H1 (cell line): ENCODE results near the gene MAST1. TPM values are rescaled to one million over a fixed set of nuclear protein-coding genes. Genes with fewer than 3 reads are reported as not detected.

Experiments used
- CTCF ChIA-PET: fragments of 300-600 bp; sonication (Branson Sonifier 250); formaldehyde crosslinking; loops from one replicate; lab custom pipeline; 2021; ENCODE audit not compliant: partially characterized antibody; lab: Charles Lee
- POLR2A ChIA-PET: fragments of 300-600 bp; sonication (Branson Sonifier 250); formaldehyde crosslinking; loops from one replicate; lab custom pipeline; 2021; ENCODE audit warnings: inconsistent platforms; ENCODE audit not compliant: partially characterized antibody; lab: Charles Lee
- DNase-seq, 2 experiments: peaks; one replicate each; pipeline versions ENCODE4 v3.0.0 to v3.0.0-alpha.2; 2010 to 2022; ENCODE audit warnings: low spot score in 2 of 2, low read depth in 1 of 2, mixed read lengths in 1 of 2
- FAIRE-seq: peaks from 2 replicates; lab custom pipeline; 2011; peaks lifted over from hg19 to GRCh38; lab: Jason Lieb, UNC
- H2AFZ ChIP-seq: 2 replicates; pipeline ENCODE4 v1.8.1; 2012; ENCODE audit warnings: low read length, inconsistent platforms
- H2AK5ac ChIP-seq: 2 replicates; pipeline ENCODE4 v1.6.1; 2013; ENCODE audit warnings: low read depth, low read length
- H2BK120ac ChIP-seq: replicated peaks from 2 replicates; pipeline ENCODE3; 2013; ENCODE audit warnings: low read depth, low read length, inconsistent platforms
- H2BK12ac ChIP-seq: 2 replicates; pipeline ENCODE4 v1.6.1; 2013; ENCODE audit warnings: low read depth, low read length
- H2BK15ac ChIP-seq: 2 replicates; pipeline ENCODE4 v1.6.1; 2013; ENCODE audit warnings: low read length
- H2BK20ac ChIP-seq: 2 replicates; pipeline ENCODE4 v1.6.1; 2013; ENCODE audit warnings: low read length
- H2BK5ac ChIP-seq: 2 replicates; pipeline ENCODE4 v1.6.1; 2013; ENCODE audit warnings: low read depth, low read length
- H3K14ac ChIP-seq: 2 replicates; pipeline ENCODE4 v1.6.1; 2013; ENCODE audit warnings: inconsistent platforms; ENCODE audit not compliant: insufficient read length
- H3K18ac ChIP-seq: 2 replicates; pipeline ENCODE4 v1.6.1; 2013; ENCODE audit warnings: low read length; ENCODE audit errors: extremely low read depth
- H3K23ac ChIP-seq: 2 replicates; pipeline ENCODE4 v1.6.1; 2013; ENCODE audit warnings: inconsistent platforms; ENCODE audit not compliant: insufficient read length
- H3K23me2 ChIP-seq: 2 replicates; pipeline ENCODE4 v1.6.1; 2013; ENCODE audit warnings: low read depth, low read length
- H3K27ac ChIP-seq: 2 replicates; pipeline ENCODE4 v1.6.1; 2011; ENCODE audit warnings: low read depth, low read length, inconsistent platforms
- H3K27me3 ChIP-seq, 4 experiments: replicated peaks in 1 of 4; 1 replicate in 1 of 4; 2 replicates in 3 of 4; pipeline versions ENCODE4 v1.6.1 to v1.8.1; 2011 to 2013; ENCODE audit warnings: low read length in 3 of 4, mild to moderate bottlenecking in 3 of 4, inconsistent platforms in 2 of 4, mixed read lengths in 2 of 4, moderate library complexity in 1 of 4; ENCODE audit not compliant: control insufficient read depth in 3 of 4, insufficient read depth in 3 of 4; ENCODE audit errors: extremely low read depth in 1 of 4
- H3K36me3 ChIP-seq, 4 experiments: 2 replicates each; pipeline versions ENCODE4 v1.6.1 to v1.8.1; 2011 to 2013; ENCODE audit warnings: mild to moderate bottlenecking in 4 of 4, low read length in 3 of 4, moderate library complexity in 2 of 4, control low read depth in 1 of 4, inconsistent platforms in 1 of 4; ENCODE audit not compliant: insufficient read depth in 4 of 4, control insufficient read depth in 2 of 4
- H3K4ac ChIP-seq: replicated peaks from 2 replicates; pipeline ENCODE3; 2013; ENCODE audit warnings: low read length, low read depth, mixed read lengths, inconsistent platforms; ENCODE audit not compliant: insufficient read length
- H3K4me1 ChIP-seq, 4 experiments: replicated peaks in 1 of 4; 1 replicate in 1 of 4; 2 replicates in 3 of 4; pipeline versions ENCODE4 v1.6.1 to v1.8.1; 2011 to 2013; ENCODE audit warnings: low read length in 3 of 4, inconsistent platforms in 2 of 4, mixed read lengths in 1 of 4; ENCODE audit not compliant: insufficient read depth in 4 of 4, control insufficient read depth in 3 of 4
- H3K4me2 ChIP-seq, 2 experiments: 2 replicates each; pipeline versions ENCODE4 v1.6.1 to v1.8.1; 2011 to 2013; ENCODE audit warnings: low read depth in 2 of 2, low read length in 2 of 2, control low read depth in 1 of 2, inconsistent platforms in 1 of 2, mild to moderate bottlenecking in 1 of 2; ENCODE audit not compliant: insufficient read depth in 1 of 2
- H3K4me3 ChIP-seq, 4 experiments: fragments of 200-600, 300-600 bp in 1 of 4; sonication (generic), shearing (Covaris generic), sonication (Bioruptor Twin) in 1 of 4; 2 replicates each; pipeline versions ENCODE4 v1.5.1 to v1.8.1; 2011 to 2016; ENCODE audit warnings: low read length in 4 of 4, low read depth in 3 of 4, control low read depth in 2 of 4, inconsistent platforms in 2 of 4, mild to moderate bottlenecking in 2 of 4, mixed read lengths in 1 of 4, moderate library complexity in 1 of 4; ENCODE audit not compliant: insufficient read depth in 2 of 4; ENCODE audit errors: extremely low read depth in 1 of 4
- H3K56ac ChIP-seq: replicated peaks from 2 replicates; pipeline ENCODE3; 2013; ENCODE audit warnings: low read depth, mild to moderate bottlenecking, mixed read lengths, low read length, inconsistent platforms; ENCODE audit not compliant: insufficient read length
- H3K79me1 ChIP-seq: 2 replicates; pipeline ENCODE4 v1.6.1; 2013; ENCODE audit warnings: low read depth, low read length, control low read depth
- H3K79me2 ChIP-seq, 2 experiments: 2 replicates each; pipeline versions ENCODE4 v1.6.1 to v1.8.1; 2012 to 2013; ENCODE audit warnings: low read length in 2 of 2, mild to moderate bottlenecking in 2 of 2, inconsistent platforms in 1 of 2; ENCODE audit not compliant: insufficient read depth in 2 of 2, control insufficient read depth in 1 of 2
- H3K9ac ChIP-seq, 4 experiments: replicated peaks in 1 of 4; 1 replicate in 1 of 4; 2 replicates in 3 of 4; pipeline versions ENCODE4 v1.6.1 to v1.8.1; 2011 to 2013; ENCODE audit warnings: low read depth in 3 of 4, low read length in 3 of 4, control low read depth in 2 of 4, mild to moderate bottlenecking in 2 of 4, moderate library complexity in 2 of 4, inconsistent platforms in 1 of 4; ENCODE audit errors: extremely low read depth in 1 of 4
- H3K9me3 ChIP-seq, 2 experiments: 2 replicates each; pipeline versions ENCODE4 v1.6.1 to v1.8.1; 2012 to 2013; ENCODE audit warnings: mild to moderate bottlenecking in 2 of 2, moderate library complexity in 2 of 2, control low read depth in 1 of 2, inconsistent platforms in 1 of 2, low read depth in 1 of 2, low read length in 1 of 2, mixed read lengths in 1 of 2; ENCODE audit not compliant: insufficient read depth in 2 of 2
- H4K20me1 ChIP-seq, 2 experiments: replicated peaks in 1 of 2; 2 replicates each; pipeline versions ENCODE3 to v1.8.1; 2011 to 2013; ENCODE audit warnings: inconsistent platforms in 2 of 2, low read length in 2 of 2, mild to moderate bottlenecking in 1 of 2; ENCODE audit not compliant: insufficient read depth in 2 of 2, control insufficient read depth in 1 of 2
- H4K5ac ChIP-seq: 2 replicates; pipeline ENCODE4 v1.6.1; 2013; ENCODE audit warnings: low read length, low read depth, mixed read lengths, inconsistent platforms; ENCODE audit not compliant: insufficient read length
- H4K8ac ChIP-seq: 2 replicates; pipeline ENCODE4 v1.8.0; 2013; ENCODE audit warnings: mild to moderate bottlenecking, moderate library complexity, low read length, inconsistent platforms; ENCODE audit not compliant: insufficient read depth; ENCODE audit errors: extremely low read depth
- H4K91ac ChIP-seq: replicated peaks from 2 replicates; pipeline ENCODE3; 2013; ENCODE audit warnings: low read length, mixed read lengths, inconsistent platforms; ENCODE audit not compliant: insufficient read length
- BRCA1 ChIP-seq: IDR thresholded peaks from 2 replicates; pipeline ENCODE4 v1.6.1; 2012; ENCODE audit warnings: low read depth, low read length, improper control_type of control experiment
- CHD2 ChIP-seq: IDR thresholded peaks from 2 replicates; pipeline ENCODE4 v1.6.1; 2012; ENCODE audit warnings: low read length, improper control_type of control experiment
- CTBP2 ChIP-seq: IDR thresholded peaks from 2 replicates; pipeline ENCODE4 v1.7.0; 2011; ENCODE audit warnings: borderline replicate concordance, mild to moderate bottlenecking, moderate library complexity, mixed read lengths, low read length; ENCODE audit not compliant: insufficient read depth, insufficient read length
- E2F6 ChIP-seq: IDR thresholded peaks from 2 replicates; pipeline ENCODE4 v1.6.1; 2012; ENCODE audit warnings: inconsistent platforms
- FOSL1 ChIP-seq: IDR thresholded peaks from 2 replicates; pipeline ENCODE4 v1.6.1; 2011; ENCODE audit warnings: mild to moderate bottlenecking, low read depth, low read length, moderate library complexity; ENCODE audit not compliant: insufficient read depth
- KDM4A ChIP-seq: IDR thresholded peaks from one replicate; pipeline ENCODE4 v1.7.1; 2012; ENCODE audit warnings: low read depth, mild to moderate bottlenecking, moderate library complexity, low read length, inconsistent platforms; ENCODE audit not compliant: severe bottlenecking
- MAFK ChIP-seq: IDR thresholded peaks from 2 replicates; pipeline ENCODE4 v1.6.1; 2012; ENCODE audit warnings: low read depth, mild to moderate bottlenecking, improper control_type of control experiment, low read length
- NANOG ChIP-seq: IDR thresholded peaks from 2 replicates; pipeline ENCODE4 v1.6.1; 2011; ENCODE audit warnings: low read length, low read depth, mild to moderate bottlenecking, inconsistent platforms; ENCODE audit not compliant: insufficient read depth, poor library complexity, severe bottlenecking
- POU5F1 ChIP-seq: IDR thresholded peaks from 2 replicates; pipeline ENCODE4 v1.6.1; 2011; ENCODE audit warnings: low read depth, mild to moderate bottlenecking, low read length, moderate library complexity
- SP2 ChIP-seq: IDR thresholded peaks from 2 replicates; pipeline ENCODE4 v1.6.1; 2012; ENCODE audit warnings: mild to moderate bottlenecking, low read length, inconsistent platforms
- ZNF274 ChIP-seq: IDR thresholded peaks from 2 replicates; pipeline ENCODE4 v1.7.0; 2012; ENCODE audit warnings: low read length, borderline replicate concordance; ENCODE audit errors: extremely low read depth
- WGBS, 2 experiments: shearing (Covaris generic) in 1 of 2; methylation state at CpG; one replicate each; pipeline versions ENCODE4 v1.1.6 to v1.1.7; 2013 to 2015; ENCODE audit warnings: low lambda C conversion rate in 2 of 2, mixed read lengths in 2 of 2, inconsistent platforms in 1 of 2, low coverage in 1 of 2, missing lambda C conversion rate in 1 of 2; ENCODE audit not compliant: insufficient replicate concordance in 2 of 2, insufficient coverage in 1 of 2, insufficient read length in 1 of 2; ENCODE audit errors: extremely low coverage in 1 of 2, missing lambda C conversion rate in 1 of 2; 5-methylcytosine and 5-hydroxymethylcytosine counted together
- polyA plus RNA-seq, 7 experiments: library from polyadenylated mRNA; depleted of rRNA in 3 of 7; stranded (reverse) in 5 of 7; unstranded in 2 of 7; fragments of >200 nt in 5 of 7; fragments of 200-250 nt in 2 of 7; gene quantifications; 1 replicate in 5 of 7; 2 replicates in 1 of 7; 4 replicates in 1 of 7; pipeline versions ENCODE4 v1.2.1 to v1.2.3, GENCODE V29; 2011 to 2013; ENCODE audit warnings: missing spikeins in 2 of 7, mixed read lengths in 2 of 7
- total RNA-seq: library from RNA; stranded (reverse); fragmentation: NEBNext Ultra II Directional; extraction: Animal tissue kit (Norgen Biotek cat#: 25700); gene quantifications from 2 replicates; pipeline ENCODE4 v1.2.1, GENCODE V29; 2021

The MAST1 gene
- total and polyA plus RNA-seq, 2 of the 8 experiments (the other 6 are each of a cell fraction or from before 2014, with no cell fraction given) = 15.6 to 28.3 TPM

DNA sequence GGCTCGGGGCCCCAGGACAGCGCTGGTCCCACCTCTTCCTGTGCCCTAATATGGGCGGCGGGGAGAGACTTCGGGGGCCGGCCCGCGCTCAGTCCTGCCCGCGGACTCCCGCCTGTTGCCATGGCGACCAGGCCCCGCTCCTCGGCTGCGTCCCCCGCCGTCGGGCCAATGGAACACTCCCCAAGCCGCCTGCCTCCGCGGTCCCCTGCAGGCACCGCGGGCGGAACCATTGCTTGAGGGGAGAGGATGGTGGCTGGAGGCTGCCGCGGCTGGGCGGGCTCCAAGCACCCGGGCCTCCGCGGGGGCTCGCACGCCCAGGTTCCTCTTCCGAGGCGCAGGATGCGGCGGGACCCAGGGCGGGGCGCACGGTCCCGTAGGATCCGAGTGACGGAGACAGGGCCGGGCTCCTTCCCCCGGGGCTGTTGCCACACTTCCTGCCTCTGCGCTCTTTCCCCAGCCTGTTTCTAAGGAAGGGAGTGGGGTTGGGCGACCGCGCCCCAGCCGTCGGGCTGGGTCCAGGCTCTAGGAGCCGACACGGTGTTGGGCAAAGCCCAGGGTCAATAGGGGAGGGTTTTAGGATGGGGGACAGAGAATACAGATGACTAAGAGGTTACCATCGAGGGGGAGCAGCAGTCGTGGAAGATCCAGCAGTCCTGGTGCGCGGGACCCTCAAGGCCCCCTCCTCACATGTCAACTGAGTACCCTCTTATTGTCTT is 48.3 kb upstream of the MAST1 start:
- POLR2A ChIA-PET = interaction anchor here (0.8 to 15.2 kb wide), 12 partner anchors 10 to 109 kb away, joined by 3 to 317 read pairs (median 14); partner anchors contain the start of genes HOOK2, PRDX2, THSD8 and TNPO2
- H3K4me1 ChIP-seq = peaks cover 7 to 32% (median 22%) of the 10 kb centered on the region in 4 experiments
- no peak for TF ChIP-seq SP2
- no peak for TF ChIP-seq ZNF274
- no peak for TF ChIP-seq MAFK
- TF ChIP-seq E2F6 = peak; percentile 62
- no peak for TF ChIP-seq CTBP2
- TF ChIP-seq NANOG = peak; percentile 32
- TF ChIP-seq FOSL1 = no peak
- no peak for TF ChIP-seq CHD2
- no peak for TF ChIP-seq KDM4A
- no peak for TF ChIP-seq BRCA1
- no peak for TF ChIP-seq POU5F1

More for the DNA sequence above, 48.3 kb upstream of the MAST1 start:
- H3K14ac ChIP-seq = no peak overlapping the region
- no peak overlapping the region; the same call in 1 of the 2 replicates for H3K27ac ChIP-seq
- H3K4me3 ChIP-seq = peak overlapping the region; percentile 36 to 71 (median 52)
- peak overlapping the region in 2 of 4 experiments; percentile 25 to 28; a peak in 3 of 7 replicates for H3K9ac ChIP-seq
- peak; percentile 87 to 97 for DNase-seq
- H3K9me3 ChIP-seq = no peaks in the 10 kb centered on the region
- no peaks in the 10 kb centered on the region for H3K36me3 ChIP-seq
- peaks cover 31% of the 10 kb centered on the region for H3K23me2 ChIP-seq
- no peak overlapping the region for H2AFZ ChIP-seq
- H3K27me3 ChIP-seq = peaks cover 0 to 18% (median 13%) of the 10 kb centered on the region in 4 experiments; a peak in 5 of 7 replicates
- WGBS, 2 experiments = 1% methylated on average over 45 of the region's 56 CpGs; no CpG with 5 or more reads in 1 of the 2 experiments
- no peak overlapping the region for H4K8ac ChIP-seq
- peaks cover 0 to 1% of the 10 kb centered on the region in 2 experiments for H4K20me1 ChIP-seq
- no peak overlapping the region for H4K91ac ChIP-seq
- no peaks in the 10 kb centered on the region for H3K79me2 ChIP-seq
- CTCF ChIA-PET = interaction anchor here (2.3 to 17.9 kb wide), 4 partner anchors 10 to 30 kb away, joined by 9 to 288 read pairs (median 158); partner anchors contain the start of genes PRDX2 and THSD8
- H2BK5ac ChIP-seq = no peak overlapping the region
- peak overlapping the region; percentile 24; the same call in 1 of the 2 replicates for H3K18ac ChIP-seq
- peak overlapping the region; percentile 74 to 97 for H3K4me2 ChIP-seq
- no peak overlapping the region for H4K5ac ChIP-seq
- no peak overlapping the region for H2BK15ac ChIP-seq
- no peak overlapping the region for H3K56ac ChIP-seq
- H2BK20ac ChIP-seq = no peak overlapping the region
- no peak overlapping the region for H3K4ac ChIP-seq
- H3K79me1 ChIP-seq = no peaks in the 10 kb centered on the region
- no peak overlapping the region for H2BK12ac ChIP-seq
- H2BK120ac ChIP-seq = no peak overlapping the region
- no peak overlapping the region for H2AK5ac ChIP-seq
- H3K23ac ChIP-seq = no peak overlapping the region
- FAIRE-seq = no peak
